ENCODE data around the gene HDAC11. TPM values are rescaled to one million over a fixed set of nuclear protein-coding genes. Genes with fewer than 3 reads are reported as not detected.

HDAC11 gene
- total and polyA plus RNA-seq, 2 of the 4 experiments (the other 2 are of a cell fraction), result 9.1 to 11.4 TPM

GRCh38 chr3:13462822-13463221 is 17.3 kb upstream of the HDAC11 start:
- DNase-seq (no peak), ATAC-seq (ENCODE audit: low read depth) (no peak)
- ChIA-PET POLR2A (ENCODE audit: unreplicated experiment) (no interaction called here), CTCF (no interaction called here)
- Histone ChIP-seq H3K23ac (ENCODE audit: low read depth, low read length) (no peak overlapping the region), H3K27me3 (ENCODE audit: control insufficient read depth, insufficient read depth, low read length) (peaks cover 35% of the 10 kb centered on the region), H3K14ac (replicated peaks; ENCODE audit: low read depth, low read length) (no peak overlapping the region), H2BK15ac (ENCODE audit: low read depth, low read length) (no peak overlapping the region), H3K36me3 (ENCODE audit: control insufficient read depth, insufficient read depth, low read length) (no peaks in the 10 kb centered on the region), H2BK5ac (ENCODE audit: low read depth, low read length, poor library complexity, severe bottlenecking) (no peak overlapping the region), H2AK9ac (replicated peaks; ENCODE audit: low read depth, low read length, poor library complexity) (no peak overlapping the region), H3K18ac (ENCODE audit: low read depth, low read length) (no peak overlapping the region), H3K9me3 (ENCODE audit: control insufficient read depth, insufficient read depth, low read length) (no peaks in the 10 kb centered on the region), H3K27ac (ENCODE audit: insufficient read depth, low read length) (no peak overlapping the region), H3K4me3 (ENCODE audit: insufficient read depth, low read depth, low read length) (no peak overlapping the region), H3K4me1 (ENCODE audit: control insufficient read depth, insufficient read depth, low read length) (no peaks in the 10 kb centered on the region), H3K79me1 (ENCODE audit: low read depth in 1 of 2, low read length in 2 of 2) (no peaks in the 10 kb centered on the region), H4K20me1 (ENCODE audit: insufficient read depth, low read length) (no peaks in the 10 kb centered on the region), H2BK20ac (ENCODE audit: low read depth, low read length) (no peak overlapping the region), H2BK120ac (ENCODE audit: low read depth, low read length) (no peak overlapping the region), H2AK5ac (ENCODE audit: low read depth, low read length) (no peak overlapping the region), H4K8ac (ENCODE audit: low read depth in 2 of 2, low read length in 2 of 2) (no peak overlapping the region), H3K9me1 (ENCODE audit: insufficient read depth, low read length) (no peaks in the 10 kb centered on the region), H4K91ac (ENCODE audit: insufficient read depth, low read depth, low read length) (no peak overlapping the region), H4K5ac (ENCODE audit: low read depth, low read length) (no peak overlapping the region), H3K4me2 (ENCODE audit: low read depth, low read length) (no peak overlapping the region), H3K4ac (ENCODE audit: low read depth, low read length) (no peak overlapping the region), H3K9ac (ENCODE audit: low read depth, low read length) (no peak overlapping the region), H3K56ac (ENCODE audit: extremely low read depth, insufficient read depth, low read length) (no peak overlapping the region), H2AFZ (replicated peaks; ENCODE audit: low read length, poor library complexity) (no peak overlapping the region)
- in situ Hi-C loops (cut with MboI; ENCODE audit: low sequenced_read_pairs), result no loop called here
- TF ChIP-seq NFE2L2 (IDR thresholded peaks at IDR 0.05; ENCODE audit: low read depth, low read length) (no peak), BHLHE40 (IDR thresholded peaks at IDR 0.05; ENCODE audit: low read depth, low read length) (no peak), ELK1 (IDR thresholded peaks at IDR 0.05; ENCODE audit: borderline replicate concordance, low read depth, low read length) (no peak), CTCF (conservative IDR thresholded peaks at IDR 0.05; ENCODE audit: low read depth, low read length) (no peak), SMC3 (IDR thresholded peaks at IDR 0.05; ENCODE audit: low read depth, low read length) (no peak), POLR2A (IDR thresholded peaks at IDR 0.05; ENCODE audit: low read depth, low read length) (no peak), RAD21 (IDR thresholded peaks at IDR 0.05; ENCODE audit: low read length) (no peak), FOS (IDR thresholded peaks at IDR 0.05; ENCODE audit: low read depth, low read length) (no peak), MXI1 (IDR thresholded peaks at IDR 0.05; ENCODE audit: borderline replicate concordance, low read depth, low read length) (no peak), CEBPB (IDR thresholded peaks at IDR 0.05; ENCODE audit: low read depth, low read length) (no peak), MAFK (IDR thresholded peaks at IDR 0.05; ENCODE audit: low read depth, low read length) (no peak), USF2 (IDR thresholded peaks at IDR 0.05; ENCODE audit: low read depth, low read length) (no peak), RCOR1 (IDR thresholded peaks at IDR 0.05; ENCODE audit: insufficient replicate concordance, low read length) (no peak), RFX5 (IDR thresholded peaks at IDR 0.05; ENCODE audit: low read depth, low read length) (no peak), CHD1 (IDR thresholded peaks at IDR 0.05; ENCODE audit: low read depth, low read length) (no peak), MAZ (IDR thresholded peaks at IDR 0.05; ENCODE audit: borderline replicate concordance, low read depth, low read length) (no peak)
- intact Hi-C loops (cut with micrococcal nuclease), result no loop called here
- dilution Hi-C loops (cut with HindIII; ENCODE audit: low sequenced_read_pairs, unreplicated experiment), result no loop called here
- no CpG with 5 or more reads among the region's 5 CpGs for WGBS, 2 experiments (ENCODE audit: extremely low coverage in 2 of 2, insufficient read length in 1 of 2)
- no TSS peak for BruUV-seq (replicated peaks)

Data from IMR-90 (cell line).